CD4-positive, alpha-beta T cell treated with Interferon gamma for 1 hour (primary cell): ENCODE results near the gene ARL4A.
"Not testable (repeated sequence)": the region's sequence is repeated elsewhere in the genome, so short reads cannot be mapped to it uniquely, and the experiment has no call there.

ENCODE experiments used
- DNase-seq: peaks from one replicate; pipeline ENCODE4 v3.0.0-alpha.2; 2020

Gene ARL4A

GRCh38 chr7:12686891-12687717 lies at the start of gene ARL4A:
TSS of gene ARL4A (plus strand) at chr7:12687633. CDS start at chr7:12688255, 622 bp downstream.
- peak; percentile 90 for DNase-seq

- no peak for DNase-seq
These were observed 49.4 kb upstream of the ARL4A start for GRCh38 chr7:12637819-12638592.

GRCh38 chr7:12638851-12639456 lies 48.5 kb upstream of the ARL4A start:
- no peak for DNase-seq

- DNase-seq = no peak
These were observed 46.9 kb upstream of the ARL4A start for GRCh38 chr7:12640299-12641096.

GRCh38 chr7:12641196-12641595 lies 46.2 kb upstream of the ARL4A start:
- DNase-seq = no peak

- DNase-seq = no peak
These were observed 44.9 kb upstream of the ARL4A start for GRCh38 chr7:12642508-12642907.

GRCh38 chr7:12643001-12643643 lies 44.3 kb upstream of the ARL4A start:
- DNase-seq = no peak

- DNase-seq = peak; percentile 30
These were observed 43.8 kb upstream of the ARL4A start for GRCh38 chr7:12643644-12644043.

- not testable (repeated sequence) for DNase-seq
These were observed 42.2 kb upstream of the ARL4A start for GRCh38 chr7:12645212-12645611.

GRCh38 chr7:12646139-12646538 lies 41.3 kb upstream of the ARL4A start:
- DNase-seq = no peak

GRCh38 chr7:12647364-12648219 lies 39.8 kb upstream of the ARL4A start:
- no peak for DNase-seq

GRCh38 chr7:12648704-12649261 lies 38.6 kb upstream of the ARL4A start:
- DNase-seq = no peak

GRCh38 chr7:12649348-12649747 lies 38.1 kb upstream of the ARL4A start:
- DNase-seq = no peak

GRCh38 chr7:12650080-12650479 lies 37.4 kb upstream of the ARL4A start:
- no peak for DNase-seq

GRCh38 chr7:12653110-12653509 lies 34.3 kb upstream of the ARL4A start:
- no peak for DNase-seq

GRCh38 chr7:12653518-12653917 lies 33.9 kb upstream of the ARL4A start:
- DNase-seq = no peak

- no peak for DNase-seq
These were observed 32.3 kb upstream of the ARL4A start for GRCh38 chr7:12655161-12655560.

GRCh38 chr7:12660423-12660822 lies 27.0 kb upstream of the ARL4A start:
- DNase-seq = not testable (repeated sequence)

- DNase-seq = not testable (repeated sequence)
These were observed 26.4 kb upstream of the ARL4A start for GRCh38 chr7:12660986-12661385.

GRCh38 chr7:12661581-12661980 lies 25.9 kb upstream of the ARL4A start:
- no peak for DNase-seq
